Stimulated activated CD4-positive, alpha-beta T cell treated with anti-CD3 and anti-CD28 coated beads, Interleukin-1b, Interleukin-23, amount 100 ng/mL, for 48 hours (primary cell): Measurements from ENCODE around the gene TRAFD1.
"Not testable (repeated sequence)": the region's sequence is repeated elsewhere in the genome, so short reads cannot be mapped to it uniquely, and the experiment has no call there.

Source experiments
- DNase-seq: peaks from one replicate; pipeline ENCODE4 v3.0.0-alpha.2; 2020

TRAFD1 gene, protein sequence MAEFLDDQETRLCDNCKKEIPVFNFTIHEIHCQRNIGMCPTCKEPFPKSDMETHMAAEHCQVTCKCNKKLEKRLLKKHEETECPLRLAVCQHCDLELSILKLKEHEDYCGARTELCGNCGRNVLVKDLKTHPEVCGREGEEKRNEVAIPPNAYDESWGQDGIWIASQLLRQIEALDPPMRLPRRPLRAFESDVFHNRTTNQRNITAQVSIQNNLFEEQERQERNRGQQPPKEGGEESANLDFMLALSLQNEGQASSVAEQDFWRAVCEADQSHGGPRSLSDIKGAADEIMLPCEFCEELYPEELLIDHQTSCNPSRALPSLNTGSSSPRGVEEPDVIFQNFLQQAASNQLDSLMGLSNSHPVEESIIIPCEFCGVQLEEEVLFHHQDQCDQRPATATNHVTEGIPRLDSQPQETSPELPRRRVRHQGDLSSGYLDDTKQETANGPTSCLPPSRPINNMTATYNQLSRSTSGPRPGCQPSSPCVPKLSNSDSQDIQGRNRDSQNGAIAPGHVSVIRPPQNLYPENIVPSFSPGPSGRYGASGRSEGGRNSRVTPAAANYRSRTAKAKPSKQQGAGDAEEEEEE

DNA sequence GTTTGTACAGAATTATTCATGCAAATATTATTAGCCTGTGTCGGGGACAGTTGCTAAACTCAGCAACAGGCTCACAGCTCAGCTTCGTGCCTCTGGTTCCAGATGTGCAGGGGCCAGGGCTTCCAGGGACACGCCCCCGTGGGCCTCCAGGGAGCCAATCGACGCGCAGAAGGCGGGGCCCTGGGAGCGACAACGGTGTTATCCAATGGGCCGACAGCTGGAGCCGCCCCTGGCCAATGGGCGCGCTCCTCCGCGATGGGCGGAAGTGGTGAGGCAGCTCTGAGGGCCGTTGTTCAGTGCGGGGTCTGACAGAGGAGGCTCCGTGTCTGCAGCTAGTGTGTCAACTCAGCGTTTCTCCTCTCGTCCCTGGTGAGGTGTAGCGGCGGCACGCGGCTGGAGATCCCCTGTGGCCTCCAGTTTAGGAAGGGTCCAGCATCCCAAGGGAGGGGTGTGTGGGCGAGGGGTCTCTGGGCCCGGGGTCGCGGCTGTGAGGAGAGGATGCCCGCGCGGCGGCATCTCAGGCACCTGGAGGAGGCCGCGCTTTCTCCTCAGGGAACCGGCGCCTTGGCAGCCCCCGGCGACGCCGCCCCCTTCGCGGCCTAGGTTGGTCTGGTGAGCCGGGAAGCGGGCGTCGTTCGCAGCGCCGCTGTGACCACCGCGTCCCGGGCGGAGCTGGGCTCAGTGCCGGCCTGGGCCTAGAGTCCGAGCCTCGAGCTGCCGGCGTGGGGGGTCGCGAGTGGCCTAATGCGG is at the start of gene TRAFD1:
TRAFD1 (plus strand) TSS at position 311 of the 750 bp plus-strand sequence. CDS start 4,963 bp downstream, outside the sequence.
- peak; percentile 98 for DNase-seq

DNA sequence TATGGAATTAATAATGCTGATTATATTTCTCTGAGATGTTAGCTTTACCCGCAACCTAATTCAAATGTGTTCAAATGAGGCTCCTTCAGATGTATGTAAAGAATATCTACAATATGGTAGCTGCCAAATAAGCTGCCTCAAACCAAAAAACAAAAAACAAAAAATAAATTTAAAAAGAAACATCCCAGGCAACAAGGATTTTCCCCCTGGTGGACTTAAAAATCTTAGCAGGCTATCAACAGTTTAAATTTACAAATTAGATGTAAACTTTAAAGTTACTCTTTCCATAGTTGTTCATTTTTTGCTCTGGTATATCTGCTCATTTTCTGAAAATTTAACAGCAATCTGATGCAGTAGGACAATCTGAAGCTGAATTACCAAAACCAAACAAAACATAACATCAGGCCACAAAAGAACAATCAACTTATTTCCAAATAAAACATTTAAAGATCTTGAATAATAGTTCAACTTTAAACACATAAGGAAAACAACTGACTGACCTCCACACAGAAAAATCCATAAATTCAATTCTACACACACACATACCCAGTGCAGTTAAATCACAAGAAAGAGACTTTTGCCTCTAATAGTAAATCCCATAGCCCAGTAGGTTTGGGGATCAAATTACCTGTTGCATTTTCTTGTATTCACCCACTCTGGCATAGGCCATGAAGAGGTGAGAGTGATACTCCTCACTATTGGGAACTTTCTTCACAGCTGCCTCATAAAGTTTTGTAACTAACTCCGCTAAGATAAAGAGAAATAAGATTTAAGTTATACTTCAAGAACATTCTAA is 38.1 kb upstream of the TRAFD1 start:
- no peak for DNase-seq

DNA sequence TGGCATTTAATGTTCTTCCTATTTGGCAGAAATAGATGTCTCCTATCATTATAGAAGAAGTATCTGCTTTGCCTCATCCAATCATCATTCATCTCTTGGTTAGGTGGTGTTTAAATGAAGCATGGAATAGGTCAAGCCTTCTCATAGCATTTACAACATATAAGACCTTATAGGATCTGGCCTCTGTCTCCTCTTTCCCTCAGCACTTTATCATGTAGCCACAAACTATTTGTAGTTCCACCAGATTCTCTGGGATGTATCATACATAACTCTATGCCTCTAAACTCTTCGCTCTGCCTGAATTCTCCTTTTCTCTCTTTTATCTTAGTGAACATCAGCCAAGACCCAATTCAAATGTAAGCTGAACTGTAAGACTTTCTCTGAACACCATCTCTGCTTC is 37.5 kb upstream of the TRAFD1 start:
- DNase-seq = no peak

DNA sequence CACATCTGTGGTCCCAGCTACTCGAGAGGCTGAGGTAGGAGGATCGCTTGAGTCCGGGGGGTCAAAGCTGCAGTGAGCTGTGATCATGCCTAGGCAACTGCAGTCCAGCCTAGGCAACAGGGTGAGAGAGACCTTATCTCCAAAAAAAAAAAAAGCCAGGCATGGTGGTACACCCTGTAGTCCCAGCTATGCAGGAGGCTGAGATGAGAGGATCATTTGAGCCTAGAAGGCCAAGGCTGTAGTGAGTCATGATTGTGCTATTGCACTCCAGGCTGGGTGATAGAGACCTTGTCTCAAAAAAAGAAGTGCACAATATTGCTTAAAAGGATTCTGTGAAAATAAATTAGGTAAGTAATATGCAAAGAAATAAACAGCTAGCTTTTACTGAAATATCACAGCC is 33.8 kb upstream of the TRAFD1 start:
- no peak for DNase-seq

DNA sequence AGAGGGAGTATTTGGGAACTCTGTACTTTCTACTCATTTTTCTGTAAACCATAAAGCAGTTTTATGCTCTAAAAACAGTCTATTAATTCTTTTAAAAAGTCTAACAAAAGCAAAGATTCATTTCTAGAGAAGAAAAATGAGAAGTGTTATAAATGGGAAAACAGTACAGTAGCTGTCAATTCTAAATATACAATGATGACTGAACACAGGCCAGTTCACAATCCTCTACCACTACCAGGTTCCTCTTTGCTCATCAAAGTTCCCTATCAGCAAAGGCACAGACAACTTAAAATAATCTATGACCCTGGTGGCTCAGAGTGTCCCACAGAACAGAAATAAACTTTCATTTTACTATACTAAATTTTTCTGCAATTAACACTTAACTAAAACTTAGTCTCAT is 29.3 kb upstream of the TRAFD1 start:
- DNase-seq = no peak

DNA sequence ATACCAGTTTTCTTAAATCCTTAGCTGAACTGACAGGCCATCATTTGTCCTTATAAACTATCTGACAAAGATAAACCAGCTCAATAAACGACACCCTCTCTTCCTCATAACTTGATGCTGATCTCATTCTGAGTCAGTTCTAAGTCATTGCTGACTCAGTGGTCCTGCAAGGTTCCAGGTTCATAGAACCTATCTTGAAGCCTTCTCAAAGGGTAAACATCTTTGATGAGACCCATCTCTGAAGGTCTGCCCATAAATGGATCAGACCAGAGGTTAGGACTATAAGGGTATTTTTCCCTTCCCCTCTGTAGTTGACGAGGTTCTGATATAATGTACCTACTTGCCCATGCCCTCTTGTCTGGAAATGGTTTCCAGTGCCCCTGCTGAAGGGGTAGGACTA is 28.7 kb upstream of the TRAFD1 start:
- peak; percentile 39 for DNase-seq

DNA sequence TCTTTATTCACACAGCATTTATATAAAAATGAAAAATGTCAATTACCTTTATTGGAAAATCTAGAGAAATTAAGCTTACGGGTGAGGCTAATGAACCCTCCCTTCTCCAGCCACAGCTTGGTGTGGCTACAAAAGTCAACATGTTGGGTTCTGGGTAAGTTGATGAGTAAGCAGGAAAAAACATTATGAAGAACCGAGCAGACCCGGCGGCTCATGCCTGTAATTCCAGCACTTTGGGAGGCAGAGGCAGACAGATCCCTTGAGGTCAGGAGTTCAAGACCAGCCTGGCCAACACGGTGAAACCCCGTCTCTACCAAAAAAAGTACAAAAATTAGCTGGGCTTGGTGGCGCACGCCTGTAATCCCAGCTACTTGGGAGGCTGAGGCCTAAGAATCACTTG is 27.7 kb upstream of the TRAFD1 start:
- no peak for DNase-seq

DNA sequence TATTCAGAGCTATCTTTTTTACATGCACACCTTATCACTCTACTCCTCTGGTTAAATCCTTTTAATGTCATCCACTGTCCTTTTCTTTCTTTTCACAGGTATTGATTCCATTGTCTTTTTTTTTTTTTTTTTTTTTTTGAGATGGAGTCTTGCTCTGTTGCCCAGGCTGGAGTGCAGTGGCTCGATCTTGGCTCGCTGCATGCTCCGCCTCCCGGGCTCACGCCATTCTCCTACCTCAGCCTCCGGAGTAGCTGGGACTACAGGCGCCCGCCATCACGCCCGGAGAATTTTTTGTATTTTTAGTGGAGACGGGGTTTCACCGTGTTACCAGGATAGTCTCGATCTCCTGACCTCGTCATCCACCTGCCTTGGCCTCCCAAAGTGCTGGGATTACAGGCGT is 24.9 kb upstream of the TRAFD1 start:
- DNase-seq = not testable (repeated sequence)

DNA sequence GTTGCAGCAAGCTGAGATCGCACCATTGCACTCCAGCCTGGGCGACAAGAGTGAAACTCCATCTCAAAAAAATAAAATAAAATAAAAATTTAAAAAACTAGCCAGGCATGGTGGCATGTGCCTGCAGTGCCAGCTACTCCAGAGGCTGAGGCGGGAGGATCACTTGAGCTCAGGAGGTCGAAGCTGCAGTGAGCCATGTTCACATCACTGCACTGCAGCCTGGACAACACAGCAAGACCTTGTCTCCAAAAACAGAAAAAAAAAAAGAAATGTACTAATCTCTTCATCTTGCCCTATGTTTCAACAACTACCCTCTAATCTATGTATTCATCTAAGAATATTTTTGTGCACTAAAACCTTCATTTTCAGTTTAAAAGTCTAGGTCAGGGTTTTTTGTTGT is 23.2 kb upstream of the TRAFD1 start:
- no peak for DNase-seq

DNA sequence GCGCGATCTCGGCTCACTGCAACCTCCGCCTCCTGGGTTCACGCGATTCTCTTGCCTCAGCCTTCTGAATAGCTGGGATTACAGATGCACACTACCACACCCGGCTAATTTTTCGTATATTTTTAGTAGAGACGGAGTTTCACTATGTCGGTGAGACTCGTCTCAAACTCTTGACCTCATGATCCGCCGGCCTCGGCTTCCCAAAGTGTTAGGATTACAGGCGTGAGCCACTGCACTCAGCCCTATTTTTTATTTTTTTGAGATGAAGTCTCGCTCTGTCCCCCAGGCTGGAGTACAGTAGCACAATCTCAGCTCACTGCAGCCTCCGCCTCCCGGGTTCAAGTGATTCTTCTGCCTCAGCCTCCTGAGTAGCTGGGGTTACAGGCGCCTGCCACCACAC is 22.6 kb upstream of the TRAFD1 start:
- not testable (repeated sequence) for DNase-seq

DNA sequence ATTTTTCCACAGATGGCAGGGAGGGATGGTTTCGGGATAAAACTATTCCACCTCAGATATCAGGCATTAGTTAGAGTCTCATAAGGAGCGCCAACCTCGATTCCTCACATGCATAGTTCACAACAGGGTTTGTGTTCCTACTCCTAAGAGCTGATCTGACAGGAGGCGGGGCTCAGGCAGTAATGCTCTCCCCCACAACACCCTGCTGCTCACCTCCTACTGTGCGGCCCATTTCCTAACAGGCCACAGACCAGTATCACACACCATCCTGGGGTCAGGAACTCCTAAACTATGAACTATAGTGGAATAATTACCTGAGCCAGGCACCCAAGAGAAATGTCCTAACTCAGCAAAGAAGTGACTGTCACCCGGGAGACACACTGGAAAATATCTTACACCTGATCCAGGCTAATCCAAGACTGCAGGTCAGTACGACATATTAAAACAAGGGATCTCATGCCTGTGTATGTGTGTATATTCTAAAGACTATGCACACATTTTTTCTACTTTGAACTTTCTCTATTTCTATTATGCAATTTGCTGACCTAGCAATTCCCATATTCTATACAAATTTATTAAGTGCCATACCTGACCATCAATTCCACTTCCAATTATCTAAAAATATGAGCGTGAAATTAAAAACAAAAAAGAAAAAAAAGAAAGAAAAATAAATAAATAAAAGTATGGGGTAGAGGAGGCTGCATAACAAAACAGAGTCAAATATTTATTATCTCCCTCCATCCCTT is 21.4 kb upstream of the TRAFD1 start:
- no peak for DNase-seq

DNA sequence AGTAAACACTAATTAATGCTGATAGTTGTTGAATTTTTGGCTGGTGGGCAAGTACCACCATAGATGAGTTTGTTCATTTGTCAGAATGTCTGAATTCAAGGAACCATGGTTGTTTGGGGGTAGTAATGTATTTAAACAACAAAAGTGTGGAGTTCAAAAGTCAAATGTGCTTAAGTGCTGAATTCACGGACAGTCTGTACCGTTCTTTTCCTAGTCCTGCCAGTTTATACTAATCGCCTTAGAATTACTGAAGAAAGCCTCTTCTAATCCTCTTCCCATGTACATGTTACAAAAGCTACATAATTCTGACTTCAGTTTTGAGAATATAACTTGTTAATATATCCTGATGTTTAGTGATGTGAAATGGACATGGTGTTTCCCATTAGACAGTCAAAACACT is 19.5 kb upstream of the TRAFD1 start:
- no peak for DNase-seq

DNA sequence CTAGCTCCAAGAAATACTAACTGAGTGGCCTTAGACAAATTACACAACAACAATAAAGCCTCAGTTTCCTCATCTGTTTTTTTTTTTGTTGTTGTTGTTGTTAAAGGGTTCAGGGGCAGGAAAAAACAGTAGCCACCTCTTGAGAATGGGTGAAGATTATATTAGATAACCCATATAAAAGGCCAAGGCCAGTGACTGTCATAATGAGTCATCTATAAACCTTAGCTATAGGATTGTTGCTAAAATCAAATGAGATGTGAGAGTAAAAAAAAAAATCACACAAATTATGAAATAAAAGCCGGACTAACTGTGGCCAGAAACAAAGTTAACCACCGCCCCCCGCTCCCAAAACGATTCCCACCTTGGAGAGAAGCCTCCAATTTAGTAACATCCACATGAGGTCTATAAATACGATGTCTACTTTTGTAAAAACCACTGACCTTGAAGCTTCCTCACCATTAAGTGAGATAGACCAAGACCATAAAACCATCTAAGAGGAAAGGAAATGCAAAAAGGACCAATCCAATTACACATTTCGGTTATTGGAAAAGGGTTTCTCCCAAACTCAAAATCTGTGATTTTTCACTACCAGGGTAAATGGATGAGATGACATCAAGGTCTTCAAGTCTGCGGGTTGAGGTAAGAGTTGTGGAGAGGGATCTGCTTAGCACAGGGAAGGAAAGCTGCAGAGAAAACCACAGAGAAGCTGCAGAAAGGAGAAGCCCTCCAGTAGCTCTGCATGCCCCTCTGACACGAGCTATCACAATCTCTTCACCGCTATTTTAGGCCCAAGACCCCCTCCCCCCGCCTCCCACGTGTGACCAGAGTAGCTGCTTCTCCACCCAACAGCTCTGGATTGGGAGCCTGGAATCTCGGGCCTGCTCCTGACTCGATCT is 17.8 kb upstream of the TRAFD1 start:
- peak; percentile 25 for DNase-seq

DNA sequence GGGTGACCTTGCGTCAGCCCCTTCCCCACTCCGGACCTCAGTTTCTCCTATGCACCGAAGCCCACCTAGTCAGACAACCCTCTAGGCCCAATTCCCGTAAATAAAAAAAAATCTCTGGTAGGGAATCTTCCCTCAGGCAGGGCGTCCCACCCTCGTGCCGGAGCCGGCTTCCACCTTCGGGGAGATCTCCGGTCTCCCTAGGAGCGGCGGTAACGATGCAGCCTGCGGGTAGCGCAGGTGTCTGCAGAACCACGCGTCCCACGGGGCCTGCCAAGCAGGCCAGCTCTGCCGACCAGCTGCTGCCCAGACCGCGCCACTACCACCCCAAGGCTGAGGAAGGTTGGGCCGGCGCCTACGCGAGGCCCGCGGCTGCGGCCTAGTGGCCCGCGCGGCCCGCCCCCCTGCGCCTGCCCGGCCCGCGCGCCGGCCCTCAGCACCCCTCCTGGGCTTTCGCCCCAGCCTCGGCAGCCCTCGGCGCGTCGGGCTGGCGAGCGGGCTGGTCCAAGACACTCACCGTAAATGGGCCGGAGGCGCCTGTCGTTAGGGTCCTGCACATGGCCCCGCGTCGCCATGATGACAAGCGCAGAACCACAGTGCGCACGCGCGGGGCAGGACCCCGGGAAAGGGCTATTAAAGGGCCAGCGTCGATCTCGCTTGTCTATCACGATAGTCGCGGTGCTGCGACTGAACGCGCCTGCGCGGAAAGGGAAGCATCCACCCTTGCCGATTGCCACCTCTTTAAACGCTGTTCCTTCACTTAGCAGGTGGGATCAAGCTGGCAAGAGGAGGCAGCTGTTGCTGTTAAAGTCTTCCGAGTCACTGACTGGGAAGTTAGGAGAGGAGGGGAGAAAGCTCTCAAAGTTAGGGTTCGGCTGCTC is 16.9 kb upstream of the TRAFD1 start, which contains the start of gene NAA25:
NAA25 (minus strand) TSS at position 582 of the 878 bp plus-strand sequence; CDS start at position 572, 10 bp downstream.
- peak; percentile 88 for DNase-seq

DNA sequence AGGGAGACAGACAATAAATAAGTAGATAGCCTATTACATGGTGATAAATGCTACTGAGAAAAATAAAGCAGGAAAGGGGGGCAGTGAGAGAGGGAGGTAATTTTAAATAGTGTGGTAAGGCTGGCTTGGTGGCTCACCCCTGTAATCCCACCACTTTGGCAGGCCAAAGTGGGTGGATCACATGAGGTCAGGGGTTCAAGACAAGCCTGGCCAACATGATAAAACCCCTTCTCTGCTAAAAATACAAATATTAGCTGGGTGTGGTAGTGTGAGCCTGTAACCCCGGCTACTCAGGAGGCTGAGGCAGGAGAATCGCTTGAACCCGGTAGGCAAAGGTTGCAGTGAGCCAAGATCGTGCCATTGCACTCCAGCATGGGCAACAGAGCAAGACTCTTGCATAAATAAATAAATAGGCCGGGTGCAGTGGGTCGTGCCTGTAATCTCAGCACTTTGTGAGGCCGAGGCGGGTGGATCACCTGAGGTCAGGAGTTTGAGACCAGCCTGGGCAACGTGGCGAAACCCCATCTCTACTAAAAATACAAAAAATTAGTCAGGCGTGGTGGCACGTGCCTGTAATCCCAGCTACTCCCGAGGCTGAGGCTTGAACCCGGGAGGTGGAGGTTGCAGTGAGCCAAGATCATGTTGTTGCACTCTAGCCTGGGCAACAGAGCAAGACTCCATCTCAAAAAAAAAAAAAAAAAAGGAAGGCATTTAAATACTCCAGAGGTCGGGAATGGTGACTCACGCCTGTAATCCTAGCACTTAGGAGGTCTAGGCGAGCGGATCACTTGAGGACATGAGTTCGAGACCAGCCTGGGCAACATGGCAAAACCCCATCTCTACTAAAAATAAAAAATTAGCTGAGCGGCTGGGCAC is 14.3 kb upstream of the TRAFD1 start:
- DNase-seq = not testable (repeated sequence)

DNA sequence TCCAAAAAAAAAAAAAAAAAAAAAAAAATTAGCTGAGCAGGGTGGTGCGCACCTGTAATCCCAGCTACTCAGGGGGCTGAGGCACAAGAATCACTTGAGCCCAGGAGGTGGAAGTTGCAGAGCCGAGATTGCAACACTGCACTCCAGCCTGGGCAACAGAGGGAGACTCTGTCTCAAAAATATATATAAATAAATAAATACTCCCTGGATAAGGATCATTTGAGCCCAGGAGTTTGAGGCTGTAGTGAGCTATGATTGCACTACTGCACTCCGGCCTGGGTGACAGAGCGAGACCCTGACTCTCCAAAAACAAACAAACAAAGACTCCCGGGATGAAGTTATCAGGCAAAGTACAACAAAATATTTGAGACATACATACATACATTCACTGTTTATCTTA is 13.4 kb upstream of the TRAFD1 start:
- no peak for DNase-seq

DNA sequence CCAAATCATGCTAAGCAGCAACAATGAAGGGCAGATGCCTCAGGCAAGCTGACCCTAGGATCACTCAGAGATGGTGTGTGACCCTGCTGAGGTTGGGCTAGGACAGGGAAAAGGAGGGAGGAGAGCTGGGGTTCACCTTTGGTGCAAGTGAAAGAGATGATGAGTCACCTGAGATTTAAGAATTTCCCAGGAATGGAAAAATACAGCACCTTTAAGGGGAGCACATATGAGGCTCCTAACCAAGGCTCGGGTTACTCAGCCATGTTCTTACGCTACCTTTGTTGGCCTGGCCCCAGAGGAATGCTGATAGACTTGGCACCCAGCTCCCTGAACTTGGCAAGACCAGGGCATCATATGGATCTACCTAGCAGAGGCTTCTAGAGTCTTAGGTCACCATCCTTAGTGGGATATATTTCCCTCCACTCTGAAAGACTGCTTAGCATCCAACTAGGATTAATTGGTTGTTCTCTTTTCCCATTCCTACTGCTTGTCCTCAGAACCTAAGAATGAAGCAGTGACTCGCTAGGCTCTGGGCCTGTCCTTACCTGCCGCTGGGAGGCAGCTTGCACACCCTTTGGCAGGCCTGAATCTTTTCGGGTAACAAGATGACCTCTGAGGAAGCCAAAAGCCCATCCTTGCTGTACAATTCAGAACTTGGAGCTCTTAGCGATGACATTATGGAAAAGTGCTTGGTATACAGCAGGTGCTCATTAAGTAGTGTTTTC is 12.8 kb upstream of the TRAFD1 start:
- DNase-seq = no peak
